GM12873 (cell line): ENCODE data around the gene PHACTR1.

Experiments
- TF ChIP-seq, protein P1 (sequence below): IDR thresholded peaks from 2 replicates; pipeline ENCODE4 v1.5.1; 2012; ENCODE audit warnings: low read depth, mild to moderate bottlenecking, moderate library complexity, low read length, control low read depth; ENCODE audit not compliant: insufficient read depth; ENCODE audit errors: missing control alignments

The PHACTR1 gene

DNA sequence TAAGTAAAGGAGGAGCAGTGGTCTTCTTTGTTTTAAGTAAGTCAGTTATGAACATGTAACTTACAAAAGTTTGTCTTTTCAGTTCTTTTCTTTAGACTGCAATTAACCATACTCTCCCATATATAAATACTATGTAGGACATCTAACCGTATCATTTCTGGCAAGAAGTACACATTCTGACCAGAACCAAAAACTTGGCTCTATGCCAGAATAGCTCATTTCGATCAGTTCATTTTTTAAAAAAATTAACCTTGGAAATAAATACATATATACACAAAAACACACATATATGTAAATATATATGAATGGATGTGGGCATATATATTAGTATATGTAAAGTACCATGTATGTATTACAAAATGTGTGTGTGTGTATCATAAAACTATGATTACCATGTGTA, 145.0 kb downstream of the PHACTR1 start:
- TF ChIP-seq, protein P1, sequence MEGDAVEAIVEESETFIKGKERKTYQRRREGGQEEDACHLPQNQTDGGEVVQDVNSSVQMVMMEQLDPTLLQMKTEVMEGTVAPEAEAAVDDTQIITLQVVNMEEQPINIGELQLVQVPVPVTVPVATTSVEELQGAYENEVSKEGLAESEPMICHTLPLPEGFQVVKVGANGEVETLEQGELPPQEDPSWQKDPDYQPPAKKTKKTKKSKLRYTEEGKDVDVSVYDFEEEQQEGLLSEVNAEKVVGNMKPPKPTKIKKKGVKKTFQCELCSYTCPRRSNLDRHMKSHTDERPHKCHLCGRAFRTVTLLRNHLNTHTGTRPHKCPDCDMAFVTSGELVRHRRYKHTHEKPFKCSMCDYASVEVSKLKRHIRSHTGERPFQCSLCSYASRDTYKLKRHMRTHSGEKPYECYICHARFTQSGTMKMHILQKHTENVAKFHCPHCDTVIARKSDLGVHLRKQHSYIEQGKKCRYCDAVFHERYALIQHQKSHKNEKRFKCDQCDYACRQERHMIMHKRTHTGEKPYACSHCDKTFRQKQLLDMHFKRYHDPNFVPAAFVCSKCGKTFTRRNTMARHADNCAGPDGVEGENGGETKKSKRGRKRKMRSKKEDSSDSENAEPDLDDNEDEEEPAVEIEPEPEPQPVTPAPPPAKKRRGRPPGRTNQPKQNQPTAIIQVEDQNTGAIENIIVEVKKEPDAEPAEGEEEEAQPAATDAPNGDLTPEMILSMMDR: no peak

DNA sequence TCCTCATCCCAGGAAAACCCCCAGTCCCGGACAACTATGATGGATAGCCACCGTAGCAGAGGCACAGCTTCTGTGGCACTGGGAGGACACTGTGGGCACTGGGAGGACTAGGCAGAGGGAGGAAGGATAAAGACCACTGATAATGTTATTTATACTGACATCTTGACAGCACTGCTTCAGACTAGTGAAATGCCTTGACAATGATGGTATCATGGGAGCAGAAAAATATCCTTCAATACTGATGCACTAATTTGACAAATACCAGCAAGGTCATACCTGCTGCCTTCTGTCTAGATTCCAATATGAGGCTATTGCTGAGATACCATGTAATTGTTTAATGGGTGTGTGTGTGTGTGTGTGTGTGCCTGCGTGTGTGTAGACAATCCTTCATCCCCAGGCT, 148.6 kb downstream of the PHACTR1 start:
- TF ChIP-seq, protein P1: no peak

DNA sequence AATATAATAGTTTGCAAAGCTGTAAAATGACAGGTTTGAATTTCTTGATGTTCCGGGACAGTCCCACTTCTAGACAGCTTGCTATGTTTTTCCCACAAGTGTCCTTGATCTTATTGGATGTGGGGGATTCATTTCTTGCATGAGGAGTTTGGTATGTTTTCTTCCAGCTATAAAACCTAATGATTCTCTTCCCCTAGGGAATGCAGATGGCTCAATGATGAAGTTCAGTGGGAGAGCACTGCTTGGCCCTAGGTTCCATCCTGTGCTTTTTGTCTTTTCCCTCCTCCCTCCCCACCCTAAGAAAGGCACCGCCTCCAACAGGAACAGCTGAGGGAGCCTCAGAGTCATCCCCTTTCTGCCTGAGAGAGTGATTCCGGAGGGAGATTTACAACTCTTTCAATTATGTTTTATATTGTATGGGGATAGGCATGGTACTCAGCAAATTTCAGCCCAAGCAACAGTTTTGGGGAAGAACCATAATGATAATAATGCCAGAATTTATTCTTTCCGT, 149.2 kb downstream of the PHACTR1 start:
- TF ChIP-seq, protein P1: no peak

DNA sequence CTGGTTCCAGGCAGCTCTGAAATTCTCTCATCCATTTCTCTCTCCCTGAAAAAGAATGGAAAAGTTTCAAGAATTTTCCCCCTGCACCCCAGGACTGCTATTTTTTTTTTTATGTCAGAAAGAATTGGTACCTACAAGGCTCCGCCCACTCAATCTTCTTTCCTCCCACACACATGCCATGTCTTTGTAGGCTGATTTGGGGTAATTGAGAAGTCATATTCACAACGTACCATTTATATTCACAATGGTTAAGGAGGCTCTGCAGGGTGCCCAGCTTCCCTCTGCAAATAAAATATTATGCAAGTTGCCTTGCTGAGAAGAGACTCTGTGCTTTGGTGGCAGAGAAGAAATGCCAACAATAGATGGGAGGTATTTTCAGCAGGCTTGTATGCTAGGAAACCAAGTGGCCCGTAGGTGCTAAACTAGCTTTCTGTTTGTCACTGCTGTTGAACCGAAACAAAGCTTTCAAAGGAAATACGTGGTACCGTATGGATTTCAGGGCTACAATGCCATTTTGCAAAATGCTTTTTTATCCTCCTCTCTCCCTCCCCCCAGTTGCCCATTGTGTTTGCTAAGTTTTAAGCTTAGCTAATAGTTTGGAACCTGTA, 150.0 kb downstream of the PHACTR1 start:
- TF ChIP-seq, protein P1: no peak

DNA sequence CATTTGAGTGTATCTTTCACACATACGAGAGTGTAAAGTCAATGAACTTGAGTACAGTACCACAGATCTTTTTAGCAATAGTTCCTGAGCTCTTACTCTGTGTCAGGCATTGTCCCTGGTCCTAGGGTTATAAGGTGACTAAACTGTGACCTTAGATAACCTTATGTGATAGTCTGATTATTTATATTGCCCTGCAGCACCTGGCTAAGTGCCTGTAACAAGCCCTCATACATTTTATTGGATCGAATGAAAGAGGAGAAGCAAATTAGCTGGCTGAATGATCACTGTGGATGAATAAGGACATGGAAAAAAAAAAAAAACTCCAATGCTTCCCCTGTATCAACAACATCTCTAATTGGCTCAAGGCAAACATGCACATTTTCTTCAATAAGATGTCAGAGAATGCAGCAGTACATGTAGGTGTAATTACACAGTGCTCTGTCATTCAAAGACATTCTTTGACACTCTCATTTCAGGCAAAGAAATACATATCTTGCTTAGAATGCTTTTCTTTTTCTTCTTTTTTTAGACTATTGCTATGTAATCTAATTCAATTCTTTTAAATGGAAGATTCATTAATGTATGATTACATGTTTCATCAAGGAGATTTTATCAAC, 153.4 kb downstream of the PHACTR1 start:
- TF ChIP-seq, protein P1: no peak

DNA sequence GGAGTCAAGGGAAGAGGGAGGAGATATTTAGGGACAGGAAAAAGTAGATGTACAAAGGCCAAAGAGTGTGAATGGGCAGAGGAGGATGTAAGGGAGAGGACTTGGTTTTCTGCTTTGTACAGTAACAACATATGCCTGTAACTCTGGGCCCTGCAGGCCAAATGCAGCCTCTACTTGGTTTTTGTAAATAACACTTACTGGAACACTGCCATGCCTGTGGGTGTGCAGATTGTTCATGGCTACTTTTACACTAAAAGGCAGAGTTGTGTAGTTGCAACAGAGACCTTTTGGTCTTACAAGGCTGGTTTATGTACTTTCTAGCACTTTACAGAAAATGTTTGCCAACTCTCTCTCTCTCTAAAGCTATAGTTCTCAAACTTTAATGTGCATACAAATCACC, 157.1 kb downstream of the PHACTR1 start:
- TF ChIP-seq, protein P1: no peak

DNA sequence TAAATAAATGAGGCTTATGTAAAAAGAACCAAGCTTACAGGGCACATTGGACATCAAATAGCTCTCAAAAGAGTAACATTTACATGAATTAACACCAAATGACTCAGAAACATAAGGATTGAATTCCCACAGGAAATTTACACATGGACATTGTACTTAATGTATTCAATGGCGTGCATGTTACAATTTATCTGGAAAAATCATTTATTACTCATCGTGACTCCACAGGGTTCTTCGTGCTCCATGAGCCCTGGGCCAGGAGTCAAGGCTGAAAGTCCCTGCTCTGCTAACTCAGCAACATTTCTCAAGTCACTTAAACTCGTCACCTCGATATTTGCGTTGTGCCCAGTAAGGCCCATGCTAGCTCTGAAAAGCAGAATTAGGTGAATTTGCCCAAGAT, 158.5 kb downstream of the PHACTR1 start:
- TF ChIP-seq, protein P1: no peak
